Subcutaneous abdominal adipose tissue (tissue), 5 donors: ENCODE data around the gene ZNF618.
"Not testable (repeated sequence)": the region's sequence is repeated elsewhere in the genome, so short reads cannot be mapped to it uniquely, and the experiment has no call there.

ENCODE experiments used
- H3K27ac ChIP-seq: one replicate; pipeline ENCODE4 v1.7.0; 2013; ENCODE audit warnings: low read depth, mild to moderate bottlenecking, inconsistent platforms, low read length, moderate library complexity
- H3K27me3 ChIP-seq, 5 donors: one replicate each; pipeline ENCODE4 v1.7.0; 2013; ENCODE audit warnings: low read length in 5 of 5, inconsistent platforms in 1 of 5; ENCODE audit not compliant: control insufficient read depth in 5 of 5, insufficient read depth in 4 of 5
- H3K36me3 ChIP-seq, 5 donors: one replicate each; pipeline ENCODE4 v1.7.0; 2013; ENCODE audit warnings: low read length in 5 of 5; ENCODE audit not compliant: control insufficient read depth in 5 of 5, insufficient read depth in 5 of 5
- H3K4me1 ChIP-seq, 5 donors: one replicate each; pipeline ENCODE4 v1.7.0; 2013; ENCODE audit warnings: low read length in 5 of 5, mild to moderate bottlenecking in 3 of 5, moderate library complexity in 1 of 5; ENCODE audit not compliant: control insufficient read depth in 5 of 5, insufficient read depth in 5 of 5
- H3K4me3 ChIP-seq, 5 donors: one replicate each; pipeline ENCODE4 v1.7.0; 2013; ENCODE audit warnings: low read length in 5 of 5, low read depth in 1 of 5
- H3K9ac ChIP-seq, 5 donors: one replicate each; pipeline ENCODE4 v1.7.0; 2013; ENCODE audit warnings: low read length in 5 of 5, mild to moderate bottlenecking in 4 of 5, moderate library complexity in 3 of 5
- H3K9me3 ChIP-seq, 5 donors: one replicate each; pipeline ENCODE4 v1.7.0; 2013; ENCODE audit warnings: low read length in 5 of 5; ENCODE audit not compliant: control insufficient read depth in 5 of 5
- donor health status: healthy.
- donor health status: healthy.
- donor health status: healthy.
- donor health status: healthy.
- donor health status: healthy.

ZNF618 gene

GRCh38 chr9:113996531-113997001 lies 120.5 kb downstream of the ZNF618 start:
- Histone ChIP-seq H3K36me3 (peaks cover 0 to 13% (median 9%) of the 10 kb centered on the region in 5 donors), H3K9me3 (no peaks in the 10 kb centered on the region), H3K27me3 (no peaks in the 10 kb centered on the region), H3K4me3 (no peak overlapping the region), H3K9ac (no peak overlapping the region), H3K27ac (no peak overlapping the region), H3K4me1 (peaks cover 13 to 43% (median 36%) of the 10 kb centered on the region in 5 donors)

DNA sequence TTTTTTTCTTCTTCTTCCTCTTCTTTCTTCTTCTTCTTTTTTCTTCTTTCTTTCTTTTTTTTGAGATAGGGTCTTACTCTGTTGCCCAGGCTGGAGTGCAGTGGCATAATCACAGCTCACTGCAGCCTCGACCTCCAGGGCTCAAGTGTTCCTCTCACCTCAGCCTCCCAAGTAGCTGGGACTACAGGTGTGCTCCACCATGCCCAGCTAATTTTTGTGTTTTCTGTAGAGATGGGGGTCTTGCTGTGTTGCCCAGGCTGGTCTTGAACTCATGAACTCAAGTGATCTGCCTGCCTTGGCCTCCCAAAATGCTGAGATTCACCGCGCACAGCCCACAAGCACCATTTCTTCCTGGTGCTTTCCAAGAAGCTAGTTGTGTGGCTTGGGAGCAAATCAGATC lies 121.0 kb downstream of the ZNF618 start:
- not testable (repeated sequence) for H3K27me3 ChIP-seq, H3K9me3 ChIP-seq, H3K27ac ChIP-seq, H3K4me3 ChIP-seq, H3K9ac ChIP-seq
- Histone ChIP-seq H3K4me1 (peaks cover 13 to 38% (median 32%) of the 10 kb centered on the region in 5 donors), H3K36me3 (peaks cover 0 to 18% (median 14%) of the 10 kb centered on the region in 5 donors)

DNA sequence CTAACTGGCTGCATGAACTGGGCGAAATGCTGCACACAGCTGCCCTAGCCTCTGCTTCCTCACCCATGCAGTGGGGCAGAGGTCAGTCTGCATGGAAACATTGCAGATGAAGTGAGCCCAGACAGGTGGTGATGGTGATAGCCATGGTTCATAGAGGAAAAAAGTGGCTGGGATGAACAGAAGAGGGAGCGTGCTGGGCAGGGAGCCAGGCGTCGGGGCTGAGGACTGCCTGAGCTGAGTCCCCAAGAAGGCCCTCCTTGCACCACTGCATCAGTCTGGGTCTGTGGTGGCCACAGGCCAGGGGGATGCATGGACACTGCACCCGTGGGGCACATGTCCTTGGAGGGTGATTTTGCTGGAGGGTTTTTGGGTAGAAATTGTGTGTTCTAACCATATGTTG lies 121.5 kb downstream of the ZNF618 start:
- Histone ChIP-seq H3K36me3 (peaks cover 0 to 21% (median 18%) of the 10 kb centered on the region in 5 donors), H3K27me3 (no peaks in the 10 kb centered on the region), H3K9ac (no peak overlapping the region), H3K9me3 (no peaks in the 10 kb centered on the region), H3K4me3 (no peak overlapping the region), H3K27ac (no peak overlapping the region), H3K4me1 (peaks cover 10 to 33% (median 26%) of the 10 kb centered on the region in 5 donors)

DNA sequence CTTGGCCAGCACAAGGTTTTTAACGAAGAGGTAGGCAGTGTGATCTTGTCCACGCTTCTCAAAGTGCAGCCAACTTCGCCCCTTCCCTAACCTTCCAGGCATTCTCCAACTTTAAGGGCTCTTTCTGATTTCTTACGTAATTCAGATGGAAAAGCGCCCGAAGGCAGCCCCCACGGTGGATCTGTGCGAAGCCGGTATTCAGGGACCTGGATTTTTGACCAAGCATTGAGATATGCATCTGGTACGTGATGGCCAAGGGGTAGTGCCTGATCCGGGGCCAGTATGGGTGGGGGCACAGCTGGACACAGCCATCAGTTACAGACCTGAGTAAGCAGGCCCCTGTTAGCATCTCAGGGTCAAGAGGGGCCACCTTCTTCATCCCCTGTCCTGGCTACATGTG lies 122.0 kb downstream of the ZNF618 start:
- H3K9me3 ChIP-seq = no peaks in the 10 kb centered on the region
- no peak overlapping the region for H3K9ac ChIP-seq
- H3K27me3 ChIP-seq = no peaks in the 10 kb centered on the region
- no peak overlapping the region for H3K4me3 ChIP-seq
- peaks cover 8 to 28% (median 23%) of the 10 kb centered on the region in 5 donors for H3K4me1 ChIP-seq
- H3K36me3 ChIP-seq = peaks cover 0 to 26% (median 23%) of the 10 kb centered on the region in 5 donors
- no peak overlapping the region for H3K27ac ChIP-seq

DNA sequence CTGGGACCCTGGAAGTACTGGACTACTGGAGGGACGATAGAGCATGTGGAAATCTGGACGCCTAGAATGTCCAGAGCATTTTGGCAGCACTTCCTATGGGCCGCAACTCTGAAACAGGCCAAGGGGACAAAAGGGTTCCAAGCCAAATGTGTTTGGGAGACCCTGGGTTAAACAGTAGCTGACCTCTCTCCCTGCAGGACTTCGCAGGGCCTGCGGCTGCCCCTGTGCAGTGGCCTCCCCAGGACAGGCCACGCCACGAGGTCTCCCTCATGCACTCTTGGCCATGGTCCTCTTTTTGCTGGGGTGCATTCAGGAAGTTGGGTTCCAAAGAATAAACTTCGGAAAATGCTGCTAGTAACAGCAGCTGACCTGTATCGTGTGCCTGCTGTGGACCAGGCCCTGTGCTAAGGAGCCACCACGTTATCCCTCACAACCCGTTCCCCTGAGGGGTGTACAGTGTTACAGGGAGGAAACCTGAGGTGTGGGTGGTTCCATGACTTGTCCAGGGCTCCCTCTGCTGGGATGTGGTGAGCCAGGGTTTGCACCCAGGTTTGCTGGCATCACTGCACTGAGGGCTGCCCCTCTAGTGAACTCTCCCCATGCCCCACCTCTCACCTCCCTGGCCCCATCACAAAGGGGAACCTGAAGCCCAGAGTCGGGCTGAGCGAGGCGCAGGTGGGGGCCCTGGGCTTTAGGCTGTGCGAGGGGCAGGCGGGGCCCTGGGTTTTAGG lies 122.6 kb downstream of the ZNF618 start:
- H3K4me1 ChIP-seq = peaks cover 7 to 27% (median 21%) of the 10 kb centered on the region in 5 donors
- no peaks in the 10 kb centered on the region for H3K27me3 ChIP-seq
- H3K36me3 ChIP-seq = peaks cover 0 to 28% (median 23%) of the 10 kb centered on the region in 5 donors
- H3K9ac ChIP-seq = no peak overlapping the region
- no peaks in the 10 kb centered on the region for H3K9me3 ChIP-seq
- H3K27ac ChIP-seq = no peak overlapping the region
- no peak overlapping the region for H3K4me3 ChIP-seq

DNA sequence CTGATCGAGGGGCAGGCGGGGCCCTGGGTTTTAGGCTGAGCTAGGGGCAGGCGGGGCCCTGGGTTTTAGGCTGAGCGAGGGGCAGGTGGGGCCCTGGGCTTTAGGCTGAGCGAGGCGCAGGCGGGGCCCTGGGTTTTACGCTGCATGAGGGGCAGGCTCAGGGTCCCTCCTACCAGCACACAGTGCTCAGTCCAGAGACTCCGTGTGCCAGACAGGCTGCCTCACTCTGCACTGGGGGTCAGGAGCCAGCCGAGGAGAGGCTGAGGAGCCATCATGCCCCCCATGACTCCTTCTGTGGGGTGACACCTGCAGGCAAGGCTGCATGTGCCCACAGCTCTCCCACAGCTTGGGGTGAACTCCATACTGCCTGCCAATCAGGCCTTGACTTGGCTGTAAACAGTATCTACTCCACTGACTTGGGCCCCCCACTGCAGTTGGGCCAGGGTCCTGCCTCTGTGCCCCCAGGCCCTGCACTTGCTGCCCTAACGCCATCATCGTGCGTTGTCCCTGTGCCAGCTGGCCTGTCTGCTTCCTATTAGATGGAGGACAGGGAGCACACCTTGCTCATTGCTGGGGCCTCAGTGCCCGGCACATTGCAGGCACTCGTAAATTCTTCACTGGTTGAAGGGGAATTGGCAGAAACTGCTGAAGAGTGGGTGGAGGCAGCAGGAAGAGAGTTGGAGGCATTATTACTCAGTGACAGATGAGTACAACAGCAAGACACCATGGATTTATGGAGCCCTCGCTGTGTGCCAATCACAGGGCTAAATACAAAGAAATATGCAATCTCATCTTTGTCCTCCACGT lies 123.3 kb downstream of the ZNF618 start:
- Histone ChIP-seq H3K27ac (no peak overlapping the region), H3K36me3 (peaks cover 0 to 32% (median 26%) of the 10 kb centered on the region in 5 donors), H3K9me3 (no peaks in the 10 kb centered on the region), H3K9ac (no peak overlapping the region), H3K4me3 (no peak overlapping the region), H3K27me3 (no peaks in the 10 kb centered on the region), H3K4me1 (peaks cover 2 to 23% (median 20%) of the 10 kb centered on the region in 5 donors)

DNA sequence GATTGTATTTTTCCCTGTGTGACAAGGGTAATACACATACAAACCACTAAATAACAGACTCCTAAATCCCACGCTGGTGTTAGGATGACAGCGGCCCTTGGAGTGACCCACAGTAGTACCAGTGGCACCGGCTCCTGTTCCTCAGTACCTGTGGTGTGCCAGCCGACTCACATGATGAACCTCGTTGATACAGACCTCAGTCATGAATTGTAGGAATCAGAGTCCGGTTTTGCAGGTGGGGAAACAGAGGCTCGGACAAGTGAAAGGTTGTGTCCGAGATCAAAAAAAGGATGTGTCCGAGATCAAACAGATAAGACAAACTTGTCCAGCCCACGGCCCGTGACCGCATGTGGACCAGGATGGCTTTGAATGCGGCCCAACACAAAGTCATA lies 124.0 kb downstream of the ZNF618 start:
- Histone ChIP-seq H3K9me3 (no peaks in the 10 kb centered on the region), H3K4me3 (no peak overlapping the region), H3K27ac (no peak overlapping the region), H3K27me3 (no peaks in the 10 kb centered on the region), H3K9ac (no peak overlapping the region), H3K36me3 (peaks cover 0 to 38% (median 31%) of the 10 kb centered on the region in 5 donors), H3K4me1 (peaks cover 2 to 26% (median 21%) of the 10 kb centered on the region in 5 donors)

DNA sequence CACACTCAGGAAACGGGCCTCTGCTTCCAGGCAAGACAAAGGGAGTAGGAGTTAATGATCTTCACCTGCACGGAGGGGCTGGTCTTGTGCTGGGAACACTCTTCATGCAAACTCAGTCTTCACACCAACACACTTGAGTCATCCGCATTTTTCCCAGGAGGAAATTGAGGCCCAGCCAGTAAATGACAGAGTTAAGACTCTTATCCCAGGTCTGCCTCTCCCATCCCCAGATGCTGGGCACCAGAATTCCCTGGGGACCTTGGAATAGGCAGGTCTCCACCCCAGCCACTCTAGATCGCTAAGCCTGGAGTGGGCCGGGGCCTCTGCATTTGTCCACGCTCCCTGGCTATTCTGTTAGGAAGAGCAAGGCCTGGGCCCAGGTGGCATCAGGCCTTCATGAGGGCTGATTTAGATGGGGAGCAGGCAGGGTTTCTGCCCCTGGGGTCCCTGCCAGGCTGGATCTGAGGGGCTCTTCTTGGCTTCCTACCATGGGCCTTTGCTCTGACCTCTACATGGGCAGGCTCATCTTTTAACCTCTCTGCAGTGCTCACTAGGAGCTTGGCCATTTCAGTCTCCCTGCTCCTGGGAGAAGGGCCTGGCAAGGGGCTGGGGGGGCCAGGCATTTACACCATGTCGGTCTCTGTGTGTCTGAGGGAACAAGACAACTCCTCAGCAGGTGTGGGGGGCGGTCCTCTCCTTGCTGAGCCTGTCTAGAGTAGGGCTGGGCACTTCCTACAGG lies 124.7 kb downstream of the ZNF618 start:
- Histone ChIP-seq H3K27ac (no peak overlapping the region), H3K4me3 (no peak overlapping the region), H3K4me1 (peaks cover 2 to 27% (median 21%) of the 10 kb centered on the region in 5 donors), H3K9me3 (no peaks in the 10 kb centered on the region), H3K27me3 (no peaks in the 10 kb centered on the region), H3K36me3 (peaks cover 0 to 41% (median 34%) of the 10 kb centered on the region in 5 donors), H3K9ac (no peak overlapping the region)

DNA sequence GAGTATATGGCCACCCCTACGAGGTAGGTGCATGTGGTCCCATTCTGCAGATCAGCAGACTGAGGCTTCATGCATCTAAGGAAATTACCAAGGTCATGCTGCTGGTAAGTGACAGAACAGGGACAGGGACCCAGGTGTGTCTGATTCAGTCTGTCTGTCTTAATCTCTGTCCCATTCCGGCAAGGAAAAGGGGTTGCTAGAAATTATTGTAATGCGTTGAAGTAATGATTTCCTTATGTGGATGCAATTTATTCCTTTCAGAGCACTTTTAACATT lies 125.2 kb downstream of the ZNF618 start:
- H3K9ac ChIP-seq = no peak overlapping the region
- peaks cover 0 to 4% (median 0%) of the 10 kb centered on the region in 5 donors for H3K9me3 ChIP-seq
- no peaks in the 10 kb centered on the region for H3K27me3 ChIP-seq
- H3K4me3 ChIP-seq = no peak overlapping the region
- peaks cover 0 to 44% (median 39%) of the 10 kb centered on the region in 5 donors for H3K36me3 ChIP-seq
- peaks cover 2 to 27% (median 21%) of the 10 kb centered on the region in 5 donors for H3K4me1 ChIP-seq
- no peak overlapping the region for H3K27ac ChIP-seq
